ENCODE measurements around the gene TCEA2.

Gene TCEA2

DNA sequence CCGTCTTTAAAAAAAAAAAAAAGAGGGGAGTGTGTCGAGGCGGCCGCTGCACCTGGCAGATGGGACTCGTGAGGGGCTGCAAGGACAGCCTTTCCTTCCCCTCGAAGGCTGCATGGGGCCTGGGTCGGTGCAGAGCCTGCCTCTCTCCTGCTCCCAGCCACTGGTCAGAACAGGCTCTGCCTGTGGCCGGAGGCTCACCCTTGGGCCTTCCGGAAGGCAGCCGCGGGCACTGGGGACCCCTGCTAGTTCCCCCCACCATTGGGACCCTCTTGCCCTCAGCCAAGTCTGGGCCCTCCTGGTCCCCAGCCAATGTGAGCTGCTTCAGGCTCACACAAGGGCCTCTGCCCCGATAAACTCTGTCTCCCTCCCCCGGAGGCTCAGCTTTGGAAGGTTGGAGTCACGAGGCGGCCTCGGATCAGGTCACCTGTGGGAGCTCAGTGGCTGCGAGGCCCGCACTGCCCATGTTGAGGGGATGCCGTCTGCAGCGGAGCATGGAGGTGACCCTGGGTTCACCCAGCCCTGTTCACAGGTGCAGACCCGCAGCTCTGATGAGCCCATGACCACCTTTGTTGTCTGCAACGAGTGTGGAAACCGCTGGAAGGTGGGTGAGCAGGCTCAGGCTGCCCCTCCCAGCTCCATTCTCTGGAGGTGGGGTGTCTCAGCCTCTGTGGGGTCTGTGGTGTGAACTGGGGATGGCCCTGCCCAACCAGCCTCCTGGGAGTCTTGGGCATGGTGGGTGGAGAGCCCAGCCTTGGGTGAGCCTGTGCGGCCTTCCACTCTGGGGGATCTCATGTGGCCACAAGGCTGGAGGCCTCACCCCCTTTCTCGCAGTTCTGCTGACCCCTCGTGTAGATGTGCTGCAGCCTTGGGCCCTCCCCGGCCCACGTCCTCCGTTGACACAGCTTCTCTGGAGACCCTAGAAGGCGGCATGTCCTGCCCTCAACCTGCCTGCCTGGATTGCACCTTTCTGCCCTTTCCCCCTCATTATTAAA lies 8.6 kb downstream of the TCEA2 start:
- no peak overlapping the region for H4K8ac ChIP-seq (ENCODE audit: low read length)
- no peak overlapping the region for H3K18ac ChIP-seq (ENCODE audit: low read depth in 1 of 2, low read length in 2 of 2)
- H3K27ac ChIP-seq (ENCODE audit: low read length, poor library complexity, severe bottlenecking), result no peak overlapping the region
- H3K79me1 ChIP-seq (replicated peaks; ENCODE audit: low read length, poor library complexity, severe bottlenecking), result peaks cover under 1% of the 10 kb centered on the region
- H3K4me1 ChIP-seq (ENCODE audit: control insufficient read depth, insufficient read depth, low read depth, low read length), result peaks cover 14% of the 10 kb centered on the region
- H3K9ac ChIP-seq (ENCODE audit: low read length), result no peak overlapping the region
- H2AK5ac ChIP-seq (ENCODE audit: low read length, severe bottlenecking), result no peak overlapping the region
- no peak overlapping the region for H3K23ac ChIP-seq (ENCODE audit: low read length in 2 of 2)
- no peak overlapping the region for H2BK12ac ChIP-seq (ENCODE audit: low read length in 2 of 2)
- no peak overlapping the region for H3K4me2 ChIP-seq (ENCODE audit: low read length, poor library complexity, severe bottlenecking)
- H2BK5ac ChIP-seq (ENCODE audit: low read depth, low read length, poor library complexity, severe bottlenecking), result no peak overlapping the region
- H3K4me3 ChIP-seq (ENCODE audit: insufficient read depth in 1 of 2, low read depth in 1 of 2, low read length in 2 of 2), result no peak overlapping the region
- 95% methylated on average over 30 of the region's 30 CpGs for WGBS
- no peak overlapping the region for H2BK15ac ChIP-seq (ENCODE audit: low read depth, poor library complexity, severe bottlenecking)
- H3K36me3 ChIP-seq (ENCODE audit: control insufficient read depth in 1 of 2, insufficient read depth in 2 of 2, low read depth in 1 of 2, low read length in 2 of 2), result peaks cover 17 to 83% of the 10 kb centered on the region in 2 experiments
- no peak overlapping the region for H2BK120ac ChIP-seq (ENCODE audit: low read depth, low read length)
- no peak overlapping the region for H3K4ac ChIP-seq (ENCODE audit: low read depth in 1 of 2, low read length in 2 of 2)
- no peaks in the 10 kb centered on the region for H3K27me3 ChIP-seq (ENCODE audit: control insufficient read depth in 1 of 2, insufficient read depth in 1 of 2, low read length in 2 of 2)
- no peak overlapping the region for H4K91ac ChIP-seq (ENCODE audit: low read length)
- H2AFZ ChIP-seq (ENCODE audit: low read depth, low read length), result no peak overlapping the region
- no peak overlapping the region for H3K14ac ChIP-seq (ENCODE audit: low read length in 2 of 2)
- no peaks in the 10 kb centered on the region for H3K9me3 ChIP-seq (ENCODE audit: control insufficient read depth, low read length)
- no peak for DNase-seq

DNA sequence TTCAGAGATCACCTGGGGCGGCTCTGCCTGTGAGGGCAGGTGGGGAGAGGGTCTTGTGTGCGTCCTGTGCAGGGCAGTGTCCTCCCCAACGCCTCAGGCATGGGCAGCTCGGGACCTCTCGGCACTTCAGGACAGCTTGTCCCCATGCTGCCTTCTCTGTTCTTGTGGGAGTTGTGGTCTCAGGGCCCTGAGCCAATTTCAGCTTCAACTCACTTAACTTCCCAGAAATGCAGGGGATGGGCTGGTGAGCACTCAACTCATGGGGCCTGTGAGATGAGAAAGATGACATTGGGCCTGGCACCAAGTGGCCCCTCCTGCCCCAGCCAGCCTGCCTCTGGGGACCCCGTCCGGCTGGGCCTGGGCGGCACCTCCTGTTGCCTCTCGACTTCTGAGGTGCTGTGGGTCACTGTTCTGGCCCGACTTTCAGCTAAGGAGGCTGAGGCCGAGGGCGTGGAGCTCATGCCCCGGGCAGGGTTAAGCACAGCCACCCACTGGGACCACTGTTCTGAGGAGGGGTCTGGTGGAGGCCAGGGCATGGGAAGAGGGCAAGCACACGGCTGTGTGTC lies 9.6 kb downstream of the TCEA2 start:
- H2BK120ac ChIP-seq (ENCODE audit: low read depth, low read length), result no peak overlapping the region
- H3K18ac ChIP-seq (ENCODE audit: low read depth in 1 of 2, low read length in 2 of 2), result no peak overlapping the region
- no peaks in the 10 kb centered on the region for H3K27me3 ChIP-seq (ENCODE audit: control insufficient read depth in 1 of 2, insufficient read depth in 1 of 2, low read length in 2 of 2)
- H4K8ac ChIP-seq (ENCODE audit: low read length), result no peak overlapping the region
- no peak overlapping the region for H2AK5ac ChIP-seq (ENCODE audit: low read length, severe bottlenecking)
- no peak overlapping the region for H2BK12ac ChIP-seq (ENCODE audit: low read length in 2 of 2)
- no peak overlapping the region for H3K4ac ChIP-seq (ENCODE audit: low read depth in 1 of 2, low read length in 2 of 2)
- H3K14ac ChIP-seq (ENCODE audit: low read length in 2 of 2), result no peak overlapping the region
- no peak overlapping the region for H3K23ac ChIP-seq (ENCODE audit: low read length in 2 of 2)
- no peak overlapping the region for H3K4me2 ChIP-seq (ENCODE audit: low read length, poor library complexity, severe bottlenecking)
- H2AFZ ChIP-seq (ENCODE audit: low read depth, low read length), result no peak overlapping the region
- no peak overlapping the region for H2BK5ac ChIP-seq (ENCODE audit: low read depth, low read length, poor library complexity, severe bottlenecking)
- H3K79me1 ChIP-seq (replicated peaks; ENCODE audit: low read length, poor library complexity, severe bottlenecking), result peaks cover 9% of the 10 kb centered on the region
- H2BK15ac ChIP-seq (ENCODE audit: low read depth, poor library complexity, severe bottlenecking), result no peak overlapping the region
- no peaks in the 10 kb centered on the region for H3K9me3 ChIP-seq (ENCODE audit: control insufficient read depth, low read length)
- H3K27ac ChIP-seq (ENCODE audit: low read length, poor library complexity, severe bottlenecking), result no peak overlapping the region
- no peak overlapping the region for H4K91ac ChIP-seq (ENCODE audit: low read length)
- 91% methylated on average over 14 of the region's 14 CpGs for WGBS
- no peak overlapping the region for H3K9ac ChIP-seq (ENCODE audit: low read length)
- peaks cover 17 to 83% of the 10 kb centered on the region in 2 experiments for H3K36me3 ChIP-seq (ENCODE audit: control insufficient read depth in 1 of 2, insufficient read depth in 2 of 2, low read depth in 1 of 2, low read length in 2 of 2)
- peaks cover 14% of the 10 kb centered on the region for H3K4me1 ChIP-seq (ENCODE audit: control insufficient read depth, insufficient read depth, low read depth, low read length)
- no peak overlapping the region for H3K4me3 ChIP-seq (ENCODE audit: insufficient read depth in 1 of 2, low read depth in 1 of 2, low read length in 2 of 2)
- no peak for DNase-seq

DNA sequence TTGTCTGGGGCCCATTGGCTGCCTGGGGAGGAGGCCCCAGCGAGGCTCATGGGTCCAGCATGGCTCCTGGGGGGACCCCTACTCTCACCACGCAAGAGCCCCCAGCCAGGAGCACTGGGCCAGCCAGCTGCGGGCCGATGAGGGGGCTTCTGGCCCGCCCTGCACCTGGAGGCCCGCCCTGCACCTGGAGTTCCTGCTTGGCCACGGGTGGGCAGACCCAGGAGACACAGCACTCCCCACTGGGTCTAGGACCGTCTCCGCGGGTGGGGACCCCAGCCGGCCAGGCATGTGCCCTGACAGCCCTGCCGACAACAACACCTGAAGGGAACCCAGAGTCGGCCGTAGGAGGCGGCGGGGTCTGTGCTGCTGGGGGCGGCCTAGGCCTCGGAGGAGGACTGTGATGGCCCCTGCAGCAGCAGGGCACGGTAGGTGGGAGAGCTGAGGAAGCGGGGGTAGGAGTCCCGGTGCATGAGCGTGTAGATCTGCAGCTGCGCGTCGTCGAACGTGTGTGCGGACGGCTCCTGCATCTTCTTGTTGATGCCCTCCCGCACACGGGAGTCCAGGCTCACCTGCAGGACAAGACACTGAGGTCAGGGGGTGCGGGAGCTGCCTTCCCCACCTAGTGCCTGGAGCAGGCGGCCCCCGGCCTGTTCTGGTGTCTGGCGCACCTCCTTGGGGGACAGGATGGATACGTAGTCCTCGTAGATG lies 10.6 kb downstream of the TCEA2 start:
- Histone ChIP-seq H3K4ac (ENCODE audit: low read depth in 1 of 2, low read length in 2 of 2) (no peak overlapping the region), H4K91ac (ENCODE audit: low read length) (peak overlapping the region; percentile 25), H3K9ac (ENCODE audit: low read length) (no peak overlapping the region), H3K79me1 (replicated peaks; ENCODE audit: low read length, poor library complexity, severe bottlenecking) (peaks cover 20% of the 10 kb centered on the region), H2BK5ac (ENCODE audit: low read depth, low read length, poor library complexity, severe bottlenecking) (no peak overlapping the region), H3K18ac (ENCODE audit: low read depth in 1 of 2, low read length in 2 of 2) (no peak overlapping the region), H3K27me3 (ENCODE audit: control insufficient read depth in 1 of 2, insufficient read depth in 1 of 2, low read length in 2 of 2) (no peaks in the 10 kb centered on the region), H3K4me2 (ENCODE audit: low read length, poor library complexity, severe bottlenecking) (no peak overlapping the region), H3K14ac (ENCODE audit: low read length in 2 of 2) (no peak overlapping the region), H2BK120ac (ENCODE audit: low read depth, low read length) (no peak overlapping the region), H2BK15ac (ENCODE audit: low read depth, poor library complexity, severe bottlenecking) (no peak overlapping the region), H2BK12ac (ENCODE audit: low read length in 2 of 2) (no peak overlapping the region), H2AK5ac (ENCODE audit: low read length, severe bottlenecking) (no peak overlapping the region), H3K9me3 (ENCODE audit: control insufficient read depth, low read length) (no peaks in the 10 kb centered on the region), H3K4me3 (ENCODE audit: insufficient read depth in 1 of 2, low read depth in 1 of 2, low read length in 2 of 2) (no peak overlapping the region), H3K4me1 (ENCODE audit: control insufficient read depth, insufficient read depth, low read depth, low read length) (peaks cover 21% of the 10 kb centered on the region), H4K8ac (ENCODE audit: low read length) (no peak overlapping the region), H3K23ac (ENCODE audit: low read length in 2 of 2) (no peak overlapping the region), H3K36me3 (ENCODE audit: control insufficient read depth in 1 of 2, insufficient read depth in 2 of 2, low read depth in 1 of 2, low read length in 2 of 2) (peaks cover 17 to 75% of the 10 kb centered on the region in 2 experiments), H2AFZ (ENCODE audit: low read depth, low read length) (no peak overlapping the region), H3K27ac (ENCODE audit: low read length, poor library complexity, severe bottlenecking) (no peak overlapping the region)
- no peak for DNase-seq
- WGBS, result 97% methylated on average over 37 of the region's 37 CpGs

All from mesenchymal stem cell (in vitro differentiated cells and primary cell).